ENCODE data around the gene OSBPL3.

- TF ChIP-seq CTCF (IDR thresholded peaks at IDR 0.05) (no peak), POLR2A (IDR thresholded peaks at IDR 0.05) (no peak), POLR2AphosphoS5 (IDR thresholded peaks at IDR 0.05; ENCODE audit: insufficient read depth in 1 of 2, low read depth in 1 of 2) (no peak)
Observed at GRCh38 chr7:24922099-24922773, 57.7 kb downstream of the OSBPL3 start.
